ENCODE data around the gene PLRG1. TPM values are rescaled to one million over a fixed set of nuclear protein-coding genes. Genes with fewer than 3 reads are reported as not detected.

Gene PLRG1
- total and polyA plus RNA-seq, 2 of the 8 experiments (the other 6 are each of a cell fraction or from before 2014, with no cell fraction given), result 63.5 to 108 TPM

GRCh38 chr4:154527308-154527707 lies 22.9 kb downstream of the PLRG1 start (continued):
- no peak for TF ChIP-seq CHD7 (IDR thresholded peaks at IDR 0.05; ENCODE audit: insufficient replicate concordance, low read length)
- TF ChIP-seq EZH2 (IDR thresholded peaks at IDR 0.05; ENCODE audit: low read depth, low read length, severe bottlenecking), result no peak
- TF ChIP-seq HDAC6 (IDR thresholded peaks at IDR 0.05; ENCODE audit: low read depth, low read length), result no peak
- TF ChIP-seq FOSL1 (IDR thresholded peaks at IDR 0.05; ENCODE audit: insufficient read depth, low read depth, low read length), result no peak
- no peak for TF ChIP-seq SIN3A (conservative IDR thresholded peaks at IDR 0.05 in 1 of 2, IDR thresholded peaks at IDR 0.05 in 1 of 2; ENCODE audit: low read depth in 1 of 2, low read length in 2 of 2)
- no peak for TF ChIP-seq ATF3 (IDR thresholded peaks at IDR 0.05; ENCODE audit: insufficient read depth, low read depth, low read length)
- no peak for TF ChIP-seq RXRA (IDR thresholded peaks at IDR 0.05; ENCODE audit: insufficient read depth, low read depth, low read length)
- no peak for TF ChIP-seq EGR1 (IDR thresholded peaks at IDR 0.05; ENCODE audit: borderline replicate concordance, low read depth, low read length)
- no peak for TF ChIP-seq USF2 (IDR thresholded peaks at IDR 0.05; ENCODE audit: low read length)

Measured in H1 (cell line).